Activated gamma-delta T cell treated with Interleukin-2 at 50 U/mL for 16 hours (primary cell): ENCODE data around the gene CAMSAP2.
"Not testable (repeated sequence)": the region's sequence is repeated elsewhere in the genome, so short reads cannot be mapped to it uniquely, and the experiment has no call there.

Experiments used
- DNase-seq: peaks from one replicate; pipeline ENCODE4 v3.0.0-alpha.2; 2020

The CAMSAP2 gene

GRCh38 chr1:200739702-200740570, 1.2 kb downstream of the CAMSAP2 start:
- no peak for DNase-seq

- no peak for DNase-seq
Measured at GRCh38 chr1:200740571-200741208, 2.0 kb downstream of the CAMSAP2 start.

GRCh38 chr1:200741551-200742207, 3.0 kb downstream of the CAMSAP2 start:
- DNase-seq, result no peak

- DNase-seq, result no peak
Measured at GRCh38 chr1:200744143-200744542, 5.5 kb downstream of the CAMSAP2 start.

- DNase-seq, result no peak
Measured at GRCh38 chr1:200749090-200749489, 10.4 kb downstream of the CAMSAP2 start.

- DNase-seq, result not testable (repeated sequence)
Measured at GRCh38 chr1:200750749-200751148, 12.1 kb downstream of the CAMSAP2 start.

- no peak for DNase-seq
Measured at GRCh38 chr1:200751717-200752116, 13.0 kb downstream of the CAMSAP2 start.

- no peak for DNase-seq
Measured at GRCh38 chr1:200753650-200754198, 15.0 kb downstream of the CAMSAP2 start.

- no peak for DNase-seq
Measured at GRCh38 chr1:200755456-200755855, 16.8 kb downstream of the CAMSAP2 start.

- DNase-seq, result no peak
Measured at GRCh38 chr1:200762089-200762488, 23.4 kb downstream of the CAMSAP2 start.

- DNase-seq, result no peak
Measured at GRCh38 chr1:200767321-200767720, 28.6 kb downstream of the CAMSAP2 start.

GRCh38 chr1:200771625-200772555, 33.2 kb downstream of the CAMSAP2 start:
- DNase-seq, result no peak

GRCh38 chr1:200774311-200774710, 35.6 kb downstream of the CAMSAP2 start:
- DNase-seq, result no peak

GRCh38 chr1:200774735-200775444, 36.2 kb downstream of the CAMSAP2 start:
- DNase-seq, result no peak

GRCh38 chr1:200775850-200776249, 37.2 kb downstream of the CAMSAP2 start:
- DNase-seq, result no peak

GRCh38 chr1:200776949-200777348, 38.3 kb downstream of the CAMSAP2 start:
- no peak for DNase-seq

- no peak for DNase-seq
Measured at GRCh38 chr1:200778766-200779165, 40.1 kb downstream of the CAMSAP2 start.

- DNase-seq, result no peak
Measured at GRCh38 chr1:200779326-200779725, 40.6 kb downstream of the CAMSAP2 start.

- DNase-seq, result no peak
Measured at GRCh38 chr1:200780545-200781369, 42.1 kb downstream of the CAMSAP2 start.

- DNase-seq, result no peak
Measured at GRCh38 chr1:200783926-200784325, 45.2 kb downstream of the CAMSAP2 start.

- no peak for DNase-seq
Measured at GRCh38 chr1:200784576-200784975, 45.9 kb downstream of the CAMSAP2 start.
